Measurements from ENCODE around the gene CRAT. TPM values are rescaled to one million over a fixed set of nuclear protein-coding genes. Genes with fewer than 3 reads are reported as not detected.

Gene CRAT
- total RNA-seq, 2 experiments from 2014 or later: 7.1 to 9.4 TPM

GRCh38 chr9:129076640-129077037, 34.0 kb downstream of the CRAT start:
- Histone ChIP-seq H3K27me3 (ENCODE audit: control insufficient read depth in 1 of 2, insufficient read depth in 2 of 2, low read length in 2 of 2) (no peaks in the 10 kb centered on the region), H3K9me3 (ENCODE audit: control insufficient read depth in 1 of 2, insufficient read depth in 1 of 2, low read length in 2 of 2) (no peaks in the 10 kb centered on the region), H3K4me3 (ENCODE audit: low read length) (no peak overlapping the region), H3K36me3 (ENCODE audit: insufficient read depth, low read length) (no peaks in the 10 kb centered on the region), H3K27ac (ENCODE audit: low read depth in 1 of 2, low read length in 2 of 2) (no peak overlapping the region), H3K4me1 (ENCODE audit: insufficient read depth, low read length) (peaks cover 33% of the 10 kb centered on the region)
- intact Hi-C loops (cut with DNase I, micrococcal nuclease): no loop called here
- H3K9me3 Mint-ChIP-seq: no peaks in the 10 kb centered on the region
- no peak overlapping the region for H3K4me3 Mint-ChIP-seq
- ChIA-PET CTCF (no interaction called here), POLR2A (no interaction called here)
- DNase-seq (no peak), ATAC-seq (ENCODE audit: poor library complexity) (no peak)
- H3K27me3 Mint-ChIP-seq: no peaks in the 10 kb centered on the region
- H3K4me1 Mint-ChIP-seq (ENCODE audit: low read depth): peaks cover 23% of the 10 kb centered on the region
- TF ChIP-seq, protein P1, sequence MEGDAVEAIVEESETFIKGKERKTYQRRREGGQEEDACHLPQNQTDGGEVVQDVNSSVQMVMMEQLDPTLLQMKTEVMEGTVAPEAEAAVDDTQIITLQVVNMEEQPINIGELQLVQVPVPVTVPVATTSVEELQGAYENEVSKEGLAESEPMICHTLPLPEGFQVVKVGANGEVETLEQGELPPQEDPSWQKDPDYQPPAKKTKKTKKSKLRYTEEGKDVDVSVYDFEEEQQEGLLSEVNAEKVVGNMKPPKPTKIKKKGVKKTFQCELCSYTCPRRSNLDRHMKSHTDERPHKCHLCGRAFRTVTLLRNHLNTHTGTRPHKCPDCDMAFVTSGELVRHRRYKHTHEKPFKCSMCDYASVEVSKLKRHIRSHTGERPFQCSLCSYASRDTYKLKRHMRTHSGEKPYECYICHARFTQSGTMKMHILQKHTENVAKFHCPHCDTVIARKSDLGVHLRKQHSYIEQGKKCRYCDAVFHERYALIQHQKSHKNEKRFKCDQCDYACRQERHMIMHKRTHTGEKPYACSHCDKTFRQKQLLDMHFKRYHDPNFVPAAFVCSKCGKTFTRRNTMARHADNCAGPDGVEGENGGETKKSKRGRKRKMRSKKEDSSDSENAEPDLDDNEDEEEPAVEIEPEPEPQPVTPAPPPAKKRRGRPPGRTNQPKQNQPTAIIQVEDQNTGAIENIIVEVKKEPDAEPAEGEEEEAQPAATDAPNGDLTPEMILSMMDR (IDR thresholded peaks at IDR 0.05): no peak
- H3K27ac Mint-ChIP-seq: no peak overlapping the region
- H3K36me3 Mint-ChIP-seq (ENCODE audit: low read depth): no peaks in the 10 kb centered on the region

- TF ChIP-seq, protein P1 (IDR thresholded peaks at IDR 0.05): no peak
- POLR2A ChIA-PET: no interaction called here
- H3K27me3 Mint-ChIP-seq: no peaks in the 10 kb centered on the region
Observed at GRCh38 chr9:129075996-129076639, 34.5 kb downstream of the CRAT start.

GRCh38 chr9:129074106-129074505, 36.5 kb downstream of the CRAT start:
- Mint-ChIP-seq H3K36me3 (ENCODE audit: low read depth) (peaks cover 7% of the 10 kb centered on the region), H3K4me3 (no peak overlapping the region), H3K27ac (no peak overlapping the region), H3K4me1 (ENCODE audit: low read depth) (peaks cover 26% of the 10 kb centered on the region), H3K9me3 (no peaks in the 10 kb centered on the region), H3K27me3 (no peaks in the 10 kb centered on the region)
- POLR2A ChIA-PET: interaction anchor here (0.8 kb wide), 2 partner anchors 21 to 58 kb away, joined by 3 to 7 read pairs; no protein-coding TSS in a partner anchor
- TF ChIP-seq, protein P1 (IDR thresholded peaks at IDR 0.05): no peak
- peaks cover 48% of the 10 kb centered on the region for H3K4me1 ChIP-seq (ENCODE audit: insufficient read depth, low read length)
- ATAC-seq (ENCODE audit: poor library complexity) (no peak), DNase-seq (no peak)
- H3K4me3 ChIP-seq (ENCODE audit: low read length): no peak overlapping the region
- H3K27ac ChIP-seq (ENCODE audit: low read depth in 1 of 2, low read length in 2 of 2): no peak overlapping the region
- intact Hi-C loops (cut with DNase I, micrococcal nuclease): no loop called here
- CTCF ChIA-PET: no interaction called here
- H3K27me3 ChIP-seq (ENCODE audit: control insufficient read depth in 1 of 2, insufficient read depth in 2 of 2, low read length in 2 of 2): no peaks in the 10 kb centered on the region
- no peaks in the 10 kb centered on the region for H3K9me3 ChIP-seq (ENCODE audit: control insufficient read depth in 1 of 2, insufficient read depth in 1 of 2, low read length in 2 of 2)
- H3K36me3 ChIP-seq (ENCODE audit: insufficient read depth, low read length): peaks cover 3% of the 10 kb centered on the region

More at GRCh38 chr9:129075996-129076639, 34.5 kb downstream of the CRAT start:
- Mint-ChIP-seq H3K4me3 (peak overlapping the region; percentile 51), H3K36me3 (ENCODE audit: low read depth) (no peaks in the 10 kb centered on the region), H3K9me3 (no peaks in the 10 kb centered on the region), H3K27ac (no peak overlapping the region), H3K4me1 (ENCODE audit: low read depth) (peaks cover 26% of the 10 kb centered on the region)
- ATAC-seq (ENCODE audit: poor library complexity): no peak
- H3K4me1 ChIP-seq (ENCODE audit: insufficient read depth, low read length): peaks cover 35% of the 10 kb centered on the region
- no peaks in the 10 kb centered on the region for H3K27me3 ChIP-seq (ENCODE audit: control insufficient read depth in 1 of 2, insufficient read depth in 2 of 2, low read length in 2 of 2)
- DNase-seq: peak in 1 of 14 experiments; percentile 14
- intact Hi-C loops (cut with DNase I, micrococcal nuclease): no loop called here
- H3K9me3 ChIP-seq (ENCODE audit: control insufficient read depth in 1 of 2, insufficient read depth in 1 of 2, low read length in 2 of 2): no peaks in the 10 kb centered on the region
- no peaks in the 10 kb centered on the region for H3K36me3 ChIP-seq (ENCODE audit: insufficient read depth, low read length)
- CTCF ChIA-PET: no interaction called here
- no peak overlapping the region for H3K27ac ChIP-seq (ENCODE audit: low read depth in 1 of 2, low read length in 2 of 2)
- H3K4me3 ChIP-seq (ENCODE audit: low read length): no peak overlapping the region
